SK-N-SH (cell line): Measurements from ENCODE around the gene FBXO34. TPM values are rescaled to one million over a fixed set of nuclear protein-coding genes. Genes with fewer than 3 reads are reported as not detected.

ENCODE experiments used
- CTCF ChIA-PET: fragments of 300-600, 350-600 bp; formaldehyde crosslinking; extraction: SDS; loops from one replicate; lab custom pipeline; 2021; lab: Yijun Ruan, JAX
- POLR2A ChIA-PET: fragments of 350-600 bp; sonication (Branson Sonifier 250); formaldehyde crosslinking; extraction: SDS; loops from one replicate; lab custom pipeline; 2020; ENCODE audit warnings: antibody characterized with exemption, inconsistent platforms; lab: Yijun Ruan, JAX
- DNase-seq: peaks from one replicate; pipeline ENCODE4 v3.0.0; 2012
- H2AFZ ChIP-seq: fragments of 200-600 bp; sonication (generic); 2 replicates; pipeline ENCODE4 v1.8.1; 2016; ENCODE audit warnings: antibody characterized with exemption, mild to moderate bottlenecking, low read depth
- H3F3A ChIP-seq: fragments of 200-600 bp; sonication (generic); replicated peaks from 2 replicates; pipeline ENCODE3; 2016; ENCODE audit warnings: antibody characterized with exemption, mild to moderate bottlenecking; ENCODE audit not compliant: insufficient read depth
- H3K27ac ChIP-seq, 2 experiments: fragments of 200-500 bp in 1 of 2; fragments of 200-600 bp in 1 of 2; sonication (Bioruptor generic) in 1 of 2; sonication (generic), shearing (Covaris generic) in 1 of 2; 2 replicates each; pipeline versions ENCODE4 v1.5.1 to v1.6.1; 2014 to 2016; ENCODE audit warnings: low read depth in 2 of 2, inconsistent platforms in 1 of 2, low read length in 1 of 2, mild to moderate bottlenecking in 1 of 2, mixed read lengths in 1 of 2
- H3K27me3 ChIP-seq: fragments of 200-600 bp; sonication (generic), shearing (Covaris generic); 2 replicates; pipeline ENCODE4 v1.6.1; 2016; ENCODE audit warnings: mixed run types; ENCODE audit not compliant: insufficient read depth
- H3K36me3 ChIP-seq, 2 experiments: fragments of 200-500 bp in 1 of 2; fragments of 200-600 bp in 1 of 2; sonication (Bioruptor generic) in 1 of 2; sonication (generic) in 1 of 2; replicated peaks in 1 of 2; 2 replicates each; pipeline versions ENCODE3 to v1.5.1; 2014 to 2016; ENCODE audit warnings: low read length in 1 of 2, mild to moderate bottlenecking in 1 of 2; ENCODE audit not compliant: insufficient read depth in 2 of 2, control insufficient read depth in 1 of 2
- H3K4me1 ChIP-seq, 2 experiments: fragments of 200-500 bp in 1 of 2; fragments of 200-600 bp in 1 of 2; sonication (Bioruptor generic) in 1 of 2; sonication (generic), shearing (Covaris generic) in 1 of 2; 2 replicates each; pipeline versions ENCODE4 v1.5.1 to v1.6.1; 2014 to 2016; ENCODE audit warnings: low read depth in 1 of 2, low read length in 1 of 2, mixed run types in 1 of 2; ENCODE audit not compliant: insufficient read depth in 2 of 2, control insufficient read depth in 1 of 2
- H3K4me2 ChIP-seq: fragments of 200-600 bp; sonication (generic), shearing (Covaris generic); 2 replicates; pipeline ENCODE4 v1.6.1; 2017; ENCODE audit warnings: mixed run types
- H3K4me3 ChIP-seq, 2 experiments: fragments of 200-500 bp in 1 of 2; fragments of 200-600 bp in 1 of 2; sonication (Bioruptor generic) in 1 of 2; sonication (generic), shearing (Covaris generic) in 1 of 2; 2 replicates each; pipeline versions ENCODE4 v1.5.1 to v1.8.1; 2014 to 2016; ENCODE audit warnings: low read depth in 2 of 2, inconsistent platforms in 1 of 2, low read length in 1 of 2, mild to moderate bottlenecking in 1 of 2, mixed read lengths in 1 of 2, moderate library complexity in 1 of 2
- H3K79me2 ChIP-seq: fragments of 200-600 bp; sonication (generic); 2 replicates; pipeline ENCODE4 v1.8.1; 2017; ENCODE audit warnings: mild to moderate bottlenecking; ENCODE audit not compliant: insufficient read depth
- H3K9ac ChIP-seq: fragments of 200-600 bp; sonication (generic); 2 replicates; pipeline ENCODE4 v1.6.1; 2017; ENCODE audit warnings: mixed run types
- H3K9me2 ChIP-seq: fragments of 200-600 bp; sonication (generic); 2 replicates; pipeline ENCODE4 v1.6.1; 2017; ENCODE audit warnings: mixed run types
- H3K9me3 ChIP-seq: fragments of 200-600 bp; sonication (generic); 2 replicates; pipeline ENCODE4 v1.6.1; 2017; ENCODE audit warnings: mixed run types, mild to moderate bottlenecking, moderate library complexity
- H4K20me1 ChIP-seq: fragments of 200-600 bp; sonication (generic); 2 replicates; pipeline ENCODE4 v1.6.1; 2017; ENCODE audit warnings: mild to moderate bottlenecking, mixed run types; ENCODE audit not compliant: insufficient read depth
- FOSL2 ChIP-seq: IDR thresholded peaks from 2 replicates; pipeline ENCODE4 v1.4.0; 2012; ENCODE audit warnings: low read depth, mild to moderate bottlenecking, moderate library complexity, borderline replicate concordance
- FOXJ3 ChIP-seq: sonication (generic); formaldehyde crosslinking; IDR thresholded peaks from 2 replicates; pipeline ENCODE4 v1.5.1; 2020; ENCODE audit warnings: mild to moderate bottlenecking, missing genetic modification reagents
- MXI1 ChIP-seq: IDR thresholded peaks from 2 replicates; pipeline ENCODE4 v1.6.1; 2012; ENCODE audit warnings: mild to moderate bottlenecking, low read depth, low read length, improper control_type of control experiment
- NRF1 ChIP-seq: IDR thresholded peaks from 2 replicates; pipeline ENCODE4 v1.6.1; 2012; ENCODE audit warnings: low read depth, mild to moderate bottlenecking, low read length
- POLR2AphosphoS5 ChIP-seq: IDR thresholded peaks from 2 replicates; pipeline ENCODE4 v1.6.1; 2012; ENCODE audit warnings: low read depth, low read length
- RCOR1 ChIP-seq: fragments of 150-350 bp; IDR thresholded peaks from 2 replicates; pipeline ENCODE4 v1.6.1; 2017; ENCODE audit warnings: antibody characterized with exemption, low read length
- RFX5 ChIP-seq: IDR thresholded peaks from 2 replicates; pipeline ENCODE4 v1.6.1; 2012; ENCODE audit warnings: mild to moderate bottlenecking, improper control_type of control experiment, low read length
- RXRA ChIP-seq: IDR thresholded peaks from 2 replicates; pipeline ENCODE4 v1.4.0; 2012; ENCODE audit warnings: low read depth, mild to moderate bottlenecking, borderline replicate concordance
- TAF1 ChIP-seq: IDR thresholded peaks from 2 replicates; pipeline ENCODE4 v1.6.1; 2012; ENCODE audit warnings: low read depth, mild to moderate bottlenecking, low read length, moderate library complexity, borderline replicate concordance
- TEAD4 ChIP-seq: IDR thresholded peaks from 2 replicates; pipeline ENCODE4 v1.4.0; 2012; ENCODE audit warnings: mild to moderate bottlenecking, borderline replicate concordance; ENCODE audit not compliant: insufficient read depth
- YY1 ChIP-seq: IDR thresholded peaks from 2 replicates; pipeline ENCODE4 v1.4.0; 2012; ENCODE audit warnings: low read depth, mild to moderate bottlenecking
- ZBTB33 ChIP-seq: IDR thresholded peaks from 2 replicates; pipeline ENCODE4 v1.4.0; 2012; ENCODE audit warnings: low read depth, borderline replicate concordance
- WGBS: methylation state at CpG from one replicate; pipeline ENCODE4 v1.1.6; 2017; ENCODE audit warnings: low lambda C conversion rate; 5-methylcytosine and 5-hydroxymethylcytosine counted together
- polyA plus RNA-seq, 3 experiments: library from polyadenylated mRNA; depleted of rRNA; stranded (reverse); fragments of >200 nt; gene quantifications; 2 replicates each; pipeline ENCODE4 v1.2.3, GENCODE V29; 2012
- TF ChIP-seq, protein P1 (sequence below): IDR thresholded peaks from 2 replicates; pipeline ENCODE4; 2012
- TF ChIP-seq, protein P2 (sequence below): fragments of 200-600 bp; sonication (generic); IDR thresholded peaks from 2 replicates; pipeline ENCODE4 v1.6.1; 2017; ENCODE audit warnings: antibody characterized with exemption, mild to moderate bottlenecking, moderate library complexity
- TF ChIP-seq, protein P3 (sequence below): IDR thresholded peaks from 2 replicates; pipeline ENCODE4 v1.4.0; 2012; ENCODE audit warnings: low read depth, borderline replicate concordance

The FBXO34 gene
- polyA plus RNA-seq, 1 of the 3 experiments (the other 2 are of a cell fraction) = 10.0 TPM

DNA sequence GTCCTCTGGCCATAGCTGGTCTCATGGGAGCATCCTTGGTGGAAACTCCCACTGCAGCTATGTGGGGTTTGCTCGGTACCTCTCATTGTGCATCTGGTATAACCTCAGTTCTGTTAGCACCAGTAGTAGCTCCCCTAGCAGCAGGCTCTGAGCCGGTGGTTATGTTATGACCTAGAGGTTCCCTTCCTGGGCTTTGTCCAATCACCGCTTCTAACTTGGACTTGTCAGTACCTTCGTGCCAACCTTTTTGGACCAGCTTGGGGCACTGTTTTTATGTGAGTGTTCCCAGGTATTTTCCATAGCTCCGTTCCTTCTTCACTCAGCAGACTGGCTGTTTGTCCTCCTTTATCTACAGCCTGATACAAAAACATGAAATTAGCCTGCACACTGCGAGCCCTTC lies 84.7 kb downstream of the FBXO34 start:
- no peaks in the 10 kb centered on the region for H3K9me3 ChIP-seq
- no peak overlapping the region for H3K4me3 ChIP-seq
- no peak overlapping the region for H3K9ac ChIP-seq
- TF ChIP-seq TAF1 (no peak), FOXJ3 (CRISPR knock-in tag) (no peak), RXRA (no peak), FOSL2 (no peak), POLR2AphosphoS5 (no peak), ZBTB33 (no peak), YY1 (no peak), MXI1 (no peak), NRF1 (no peak), RCOR1 (no peak), RFX5 (no peak), TEAD4 (no peak)
- TF ChIP-seq, protein P1, sequence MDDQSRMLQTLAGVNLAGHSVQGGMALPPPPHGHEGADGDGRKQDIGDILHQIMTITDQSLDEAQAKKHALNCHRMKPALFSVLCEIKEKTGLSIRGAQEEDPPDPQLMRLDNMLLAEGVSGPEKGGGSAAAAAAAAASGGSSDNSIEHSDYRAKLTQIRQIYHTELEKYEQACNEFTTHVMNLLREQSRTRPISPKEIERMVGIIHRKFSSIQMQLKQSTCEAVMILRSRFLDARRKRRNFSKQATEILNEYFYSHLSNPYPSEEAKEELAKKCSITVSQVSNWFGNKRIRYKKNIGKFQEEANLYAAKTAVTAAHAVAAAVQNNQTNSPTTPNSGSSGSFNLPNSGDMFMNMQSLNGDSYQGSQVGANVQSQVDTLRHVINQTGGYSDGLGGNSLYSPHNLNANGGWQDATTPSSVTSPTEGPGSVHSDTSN = no peak
- TF ChIP-seq, protein P2, sequence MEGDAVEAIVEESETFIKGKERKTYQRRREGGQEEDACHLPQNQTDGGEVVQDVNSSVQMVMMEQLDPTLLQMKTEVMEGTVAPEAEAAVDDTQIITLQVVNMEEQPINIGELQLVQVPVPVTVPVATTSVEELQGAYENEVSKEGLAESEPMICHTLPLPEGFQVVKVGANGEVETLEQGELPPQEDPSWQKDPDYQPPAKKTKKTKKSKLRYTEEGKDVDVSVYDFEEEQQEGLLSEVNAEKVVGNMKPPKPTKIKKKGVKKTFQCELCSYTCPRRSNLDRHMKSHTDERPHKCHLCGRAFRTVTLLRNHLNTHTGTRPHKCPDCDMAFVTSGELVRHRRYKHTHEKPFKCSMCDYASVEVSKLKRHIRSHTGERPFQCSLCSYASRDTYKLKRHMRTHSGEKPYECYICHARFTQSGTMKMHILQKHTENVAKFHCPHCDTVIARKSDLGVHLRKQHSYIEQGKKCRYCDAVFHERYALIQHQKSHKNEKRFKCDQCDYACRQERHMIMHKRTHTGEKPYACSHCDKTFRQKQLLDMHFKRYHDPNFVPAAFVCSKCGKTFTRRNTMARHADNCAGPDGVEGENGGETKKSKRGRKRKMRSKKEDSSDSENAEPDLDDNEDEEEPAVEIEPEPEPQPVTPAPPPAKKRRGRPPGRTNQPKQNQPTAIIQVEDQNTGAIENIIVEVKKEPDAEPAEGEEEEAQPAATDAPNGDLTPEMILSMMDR = no peak
- TF ChIP-seq, protein P3, sequence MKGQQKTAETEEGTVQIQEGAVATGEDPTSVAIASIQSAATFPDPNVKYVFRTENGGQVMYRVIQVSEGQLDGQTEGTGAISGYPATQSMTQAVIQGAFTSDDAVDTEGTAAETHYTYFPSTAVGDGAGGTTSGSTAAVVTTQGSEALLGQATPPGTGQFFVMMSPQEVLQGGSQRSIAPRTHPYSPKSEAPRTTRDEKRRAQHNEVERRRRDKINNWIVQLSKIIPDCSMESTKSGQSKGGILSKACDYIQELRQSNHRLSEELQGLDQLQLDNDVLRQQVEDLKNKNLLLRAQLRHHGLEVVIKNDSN = no peak
- CTCF ChIA-PET = interaction anchor here (1.0 to 5.2 kb wide), 15 partner anchors 8 to 144 kb away, joined by 3 to 94 read pairs (median 12); partner anchors contain the start of gene FBXO34
- DNase-seq = no peak
- H3K9me2 ChIP-seq = no peaks in the 10 kb centered on the region
- no peaks in the 10 kb centered on the region for H3F3A ChIP-seq
- H2AFZ ChIP-seq = no peak overlapping the region
- H3K79me2 ChIP-seq = no peaks in the 10 kb centered on the region
- 91% methylated on average over 5 of the region's 6 CpGs for WGBS
- POLR2A ChIA-PET = no interaction called here
- H4K20me1 ChIP-seq = no peaks in the 10 kb centered on the region
- H3K27me3 ChIP-seq = no peaks in the 10 kb centered on the region
- peaks cover 13 to 35% of the 10 kb centered on the region in 2 experiments for H3K36me3 ChIP-seq
- no peak overlapping the region for H3K4me2 ChIP-seq
- no peaks in the 10 kb centered on the region; a peak in 1 of 4 replicates for H3K4me1 ChIP-seq
- no peak overlapping the region for H3K27ac ChIP-seq
